ENCODE data around the gene RAP2C. TPM values are rescaled to one million over a fixed set of nuclear protein-coding genes. Genes with fewer than 3 reads are reported as not detected.

Gene RAP2C
- total RNA-seq, 2 donors from 2014 or later: 10.8 to 11.5 TPM

DNA sequence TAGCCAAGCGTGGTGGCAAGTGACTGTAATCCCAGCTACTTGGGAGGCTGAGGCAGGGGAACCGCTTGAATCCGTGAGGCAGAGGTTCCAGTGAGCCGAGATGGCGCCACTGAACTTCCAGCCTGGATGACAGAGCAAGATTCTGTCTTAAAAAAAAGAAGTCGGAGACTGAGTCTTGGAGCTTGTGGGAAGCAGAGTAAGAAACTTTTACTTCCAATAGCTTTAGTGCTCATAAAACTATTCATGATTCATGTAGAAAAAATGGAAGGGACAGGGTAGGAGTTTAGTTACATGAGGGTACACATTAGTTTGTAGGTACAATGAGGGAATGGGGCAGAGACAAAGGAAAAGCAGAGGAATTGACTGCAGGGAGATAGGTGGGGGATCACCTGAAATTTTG is 19.3 kb downstream of the RAP2C start:
- Histone ChIP-seq H3K36me3 (no peaks in the 10 kb centered on the region), H3K27ac (no peak overlapping the region), H3K4me3 (no peak overlapping the region), H3K4me1 (peaks cover 0 to 6% of the 10 kb centered on the region in 2 donors), H3K9me3 (no peaks in the 10 kb centered on the region), H3K27me3 (no peaks in the 10 kb centered on the region)
- no peak for DNase-seq (ENCODE audit: low spot score)
- TF ChIP-seq CTCF (IDR thresholded peaks at IDR 0.05): no peak

- DNase-seq (ENCODE audit: low spot score): no peak
- Histone ChIP-seq H3K27me3 (no peaks in the 10 kb centered on the region), H3K9me3 (peaks cover 0 to 16% of the 10 kb centered on the region in 2 donors), H3K4me3 (no peak overlapping the region), H3K4me1 (no peaks in the 10 kb centered on the region), H3K27ac (no peak overlapping the region), H3K36me3 (no peaks in the 10 kb centered on the region)
- TF ChIP-seq CTCF (IDR thresholded peaks at IDR 0.05): no peak
These were observed 25.2 kb downstream of the RAP2C start for GRCh38 chrX:132193872-132194574.

DNA sequence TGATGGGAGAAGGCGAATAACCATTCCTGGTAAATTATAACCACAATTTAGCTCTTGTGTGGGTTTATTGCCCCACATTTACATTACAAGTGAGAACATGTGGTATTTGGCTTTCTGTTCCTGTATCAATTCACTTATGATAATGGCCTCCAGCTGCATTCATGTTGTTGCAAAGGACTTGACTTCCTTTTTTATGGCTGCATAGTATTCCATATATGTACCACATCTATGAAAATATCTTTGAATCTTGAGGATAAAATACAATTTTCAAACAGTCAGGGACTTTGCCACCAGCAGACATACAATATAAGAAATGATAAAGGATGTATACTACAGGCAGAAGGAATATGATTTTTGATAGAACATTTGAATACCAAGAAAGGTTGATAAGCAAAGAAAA is 27.3 kb downstream of the RAP2C start:
- Histone ChIP-seq H3K9me3 (peaks cover 0 to 16% of the 10 kb centered on the region in 2 donors), H3K4me1 (no peaks in the 10 kb centered on the region), H3K36me3 (no peaks in the 10 kb centered on the region), H3K27me3 (no peaks in the 10 kb centered on the region), H3K27ac (no peak overlapping the region), H3K4me3 (no peak overlapping the region)
- no peak for TF ChIP-seq CTCF (IDR thresholded peaks at IDR 0.05)
- DNase-seq (ENCODE audit: low spot score): no peak

DNA sequence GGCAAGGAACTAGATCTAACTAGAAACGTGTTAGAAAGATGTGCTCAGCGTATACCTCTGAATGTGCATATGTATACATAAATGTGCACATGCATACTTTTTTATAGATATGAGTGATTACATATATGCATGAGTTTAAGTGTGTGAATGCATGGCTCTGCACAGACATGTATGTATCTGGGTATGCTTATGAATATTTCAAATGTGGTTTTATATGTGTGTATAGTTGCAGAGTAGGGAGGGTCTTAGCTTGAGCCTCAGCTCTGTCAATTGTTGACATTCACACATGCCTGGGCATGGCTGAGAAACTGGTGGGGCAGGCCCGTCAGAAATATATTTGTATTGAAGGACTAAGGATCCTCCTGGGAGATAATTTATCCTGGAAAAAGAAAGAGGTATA is 31.1 kb downstream of the RAP2C start:
- Histone ChIP-seq H3K4me1 (no peaks in the 10 kb centered on the region), H3K27ac (no peak overlapping the region), H3K36me3 (no peaks in the 10 kb centered on the region), H3K9me3 (peaks cover 0 to 6% of the 10 kb centered on the region in 2 donors), H3K27me3 (no peaks in the 10 kb centered on the region), H3K4me3 (no peak overlapping the region)
- DNase-seq (ENCODE audit: low spot score): no peak
- no peak for TF ChIP-seq CTCF (IDR thresholded peaks at IDR 0.05)

DNA sequence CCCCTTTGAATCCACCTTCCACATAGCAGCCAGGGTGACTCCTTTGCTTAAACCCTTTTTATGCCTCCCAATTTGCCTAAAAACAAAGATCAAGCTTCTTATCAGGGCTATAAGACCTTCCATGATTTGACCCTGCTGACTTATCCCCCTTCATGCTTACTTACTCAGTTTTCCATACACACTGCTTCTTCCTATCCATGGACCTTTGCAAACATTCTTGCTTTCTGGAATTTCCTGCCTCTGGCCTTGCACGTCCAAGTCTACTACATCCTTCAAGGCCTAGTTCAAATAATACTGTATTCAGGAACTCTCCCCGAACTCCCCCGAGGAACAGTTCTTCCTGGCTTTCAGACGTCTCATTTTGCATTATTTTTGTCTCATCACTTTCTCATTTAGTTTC is 31.8 kb downstream of the RAP2C start:
- H3K27ac ChIP-seq: no peak overlapping the region
- no peaks in the 10 kb centered on the region for H3K36me3 ChIP-seq
- peaks cover 0 to 6% of the 10 kb centered on the region in 2 donors for H3K9me3 ChIP-seq
- H3K4me3 ChIP-seq: no peak overlapping the region
- no peaks in the 10 kb centered on the region for H3K27me3 ChIP-seq
- no peak for DNase-seq (ENCODE audit: low spot score)
- H3K4me1 ChIP-seq: no peaks in the 10 kb centered on the region
- TF ChIP-seq CTCF (IDR thresholded peaks at IDR 0.05): no peak

GRCh38 chrX:132184871-132185270 is 34.4 kb downstream of the RAP2C start:
- TF ChIP-seq CTCF (IDR thresholded peaks at IDR 0.05): no peak
- no peaks in the 10 kb centered on the region for H3K27me3 ChIP-seq
- H3K36me3 ChIP-seq: no peaks in the 10 kb centered on the region

More at GRCh38 chrX:132184871-132185270, 34.4 kb downstream of the RAP2C start:
- no peak overlapping the region for H3K27ac ChIP-seq
- DNase-seq (ENCODE audit: low spot score): no peak
- no peak overlapping the region for H3K4me3 ChIP-seq
- no peaks in the 10 kb centered on the region for H3K4me1 ChIP-seq
- no peaks in the 10 kb centered on the region for H3K9me3 ChIP-seq

Measured in right atrium auricular region (tissue), 2 donors.